ENCODE measurements around the gene SRM. TPM values are rescaled to one million over a fixed set of nuclear protein-coding genes. Genes with fewer than 3 reads are reported as not detected.

Gene SRM
- total and polyA plus RNA-seq, 3 experiments from 2014 or later = 169 to 438 (median 423) TPM

GRCh38 chr1:11062965-11063401 lies 3.2 kb upstream of the SRM start:
- peak in 2 of 5 donors; percentile 15 to 28 for DNase-seq
- peak overlapping the region in 5 of 7 donors; percentile 17 to 59 (median 55) for H3K4me3 Mint-ChIP-seq
- H3K4me1 Mint-ChIP-seq = peaks cover 30 to 40% (median 35%) of the 10 kb centered on the region in 3 donors
- H3K27ac ChIP-seq (ENCODE audit: low read depth, low read length) = no peak overlapping the region
- peaks cover 25% of the 10 kb centered on the region for H3K4me1 ChIP-seq (ENCODE audit: insufficient read depth, low read length)
- H3K9me3 ChIP-seq (ENCODE audit: low read length) = no peaks in the 10 kb centered on the region
- H3K27me3 Mint-ChIP-seq = no peaks in the 10 kb centered on the region
- no peaks in the 10 kb centered on the region for H3K9me3 Mint-ChIP-seq
- H3K27me3 ChIP-seq (ENCODE audit: insufficient read depth, low read length, poor library complexity, severe bottlenecking) = no peaks in the 10 kb centered on the region
- CTCF ChIA-PET = no interaction called here
- peaks cover 3 to 50% (median 13%) of the 10 kb centered on the region in 3 donors for H3K36me3 Mint-ChIP-seq
- H3K4me3 ChIP-seq (ENCODE audit: low read length) = no peak overlapping the region
- POLR2A ChIA-PET = interaction anchor here (0.7 kb wide), 1 partner anchor 927 kb away, joined by 7 read pairs; no protein-coding TSS in a partner anchor
- H3K36me3 ChIP-seq (ENCODE audit: insufficient read depth, low read length) = peaks cover 15% of the 10 kb centered on the region
- H3K27ac Mint-ChIP-seq = peak overlapping the region; percentile 67 to 98 (median 90)

- CTCF ChIA-PET = interaction anchor here (1.1 to 3.2 kb wide), 7 partner anchors 9 to 588 kb away, joined by 3 to 27 read pairs (median 4); partner anchors contain the start of gene TARDBP
- no peaks in the 10 kb centered on the region for H3K27me3 ChIP-seq (ENCODE audit: insufficient read depth, low read length, poor library complexity, severe bottlenecking)
- Mint-ChIP-seq H3K9me3 (no peaks in the 10 kb centered on the region), H3K4me1 (peaks cover 30 to 40% (median 35%) of the 10 kb centered on the region in 3 donors), H3K36me3 (peaks cover 3 to 47% (median 15%) of the 10 kb centered on the region in 3 donors), H3K27ac (peak overlapping the region; percentile 82 to 99 (median 96)), H3K27me3 (no peaks in the 10 kb centered on the region), H3K4me3 (peak overlapping the region; percentile 85 to 97 (median 91))
- no peak overlapping the region for H3K4me3 ChIP-seq (ENCODE audit: low read length)
- H3K36me3 ChIP-seq (ENCODE audit: insufficient read depth, low read length) = peaks cover 11% of the 10 kb centered on the region
- POLR2A ChIA-PET = interaction anchor here (0.7 to 3.4 kb wide), 2 partner anchors 11 to 49 kb away, joined by 3 to 18 read pairs; partner anchors contain the start of gene TARDBP
- H3K27ac ChIP-seq (ENCODE audit: low read depth, low read length) = peak overlapping the region; percentile 79
- H3K4me1 ChIP-seq (ENCODE audit: insufficient read depth, low read length) = peaks cover 25% of the 10 kb centered on the region
- no peaks in the 10 kb centered on the region for H3K9me3 ChIP-seq (ENCODE audit: low read length)
- no peak for DNase-seq
These were observed 2.0 kb upstream of the SRM start for GRCh38 chr1:11061652-11062365.

GRCh38 chr1:11059155-11059967 lies 457 bp downstream of the SRM start:
- no peak for DNase-seq
- H3K4me1 ChIP-seq (ENCODE audit: insufficient read depth, low read length) = peaks cover 25% of the 10 kb centered on the region
- no peaks in the 10 kb centered on the region for H3K36me3 ChIP-seq (ENCODE audit: insufficient read depth, low read length)
- H3K27me3 Mint-ChIP-seq = no peaks in the 10 kb centered on the region
- H3K4me1 Mint-ChIP-seq = peaks cover 30 to 40% (median 35%) of the 10 kb centered on the region in 3 donors
- H3K27me3 ChIP-seq (ENCODE audit: insufficient read depth, low read length, poor library complexity, severe bottlenecking) = no peaks in the 10 kb centered on the region
- POLR2A ChIA-PET = interaction anchor here (0.5 to 3.4 kb wide), 6 partner anchors 22 to 203 kb away, joined by 3 to 18 read pairs (median 4); partner anchors contain the start of genes EXOSC10, MTOR and TARDBP
- peak overlapping the region; percentile 29 to 95 (median 86) for H3K27ac Mint-ChIP-seq
- peak overlapping the region; percentile 85 to 95 (median 91) for H3K4me3 Mint-ChIP-seq
- peaks cover 0 to 39% (median 2%) of the 10 kb centered on the region in 3 donors for H3K36me3 Mint-ChIP-seq
- H3K9me3 Mint-ChIP-seq = no peaks in the 10 kb centered on the region
- peak overlapping the region; percentile 63 for H3K4me3 ChIP-seq (ENCODE audit: low read length)
- CTCF ChIA-PET = interaction anchor here (0.6 to 3.7 kb wide), 6 partner anchors 11 to 47 kb away, joined by 3 to 27 read pairs (median 6); partner anchors contain the start of gene TARDBP
- H3K9me3 ChIP-seq (ENCODE audit: low read length) = no peaks in the 10 kb centered on the region
- peak overlapping the region; percentile 38 for H3K27ac ChIP-seq (ENCODE audit: low read depth, low read length)

- Histone ChIP-seq H3K27me3 (ENCODE audit: insufficient read depth, low read length, poor library complexity, severe bottlenecking) (no peaks in the 10 kb centered on the region), H3K27ac (ENCODE audit: low read depth, low read length) (peak overlapping the region; percentile 38), H3K36me3 (ENCODE audit: insufficient read depth, low read length) (no peaks in the 10 kb centered on the region), H3K4me3 (ENCODE audit: low read length) (peak overlapping the region; percentile 63), H3K4me1 (ENCODE audit: insufficient read depth, low read length) (peaks cover 25% of the 10 kb centered on the region), H3K9me3 (ENCODE audit: low read length) (no peaks in the 10 kb centered on the region)
- H3K27me3 Mint-ChIP-seq = no peaks in the 10 kb centered on the region
- peak overlapping the region in 6 of 8 donors; percentile 32 to 92 (median 86) for H3K27ac Mint-ChIP-seq
- no peaks in the 10 kb centered on the region for H3K9me3 Mint-ChIP-seq
- CTCF ChIA-PET = interaction anchor here (3.7 kb wide), 1 partner anchor 21 kb away, joined by 18 read pairs; no protein-coding TSS in a partner anchor
- DNase-seq = no peak
- H3K36me3 Mint-ChIP-seq = peaks cover 0 to 41% (median 2%) of the 10 kb centered on the region in 3 donors
- H3K4me1 Mint-ChIP-seq = peaks cover 30 to 40% (median 35%) of the 10 kb centered on the region in 3 donors
- POLR2A ChIA-PET = interaction anchor here (0.6 to 1.0 kb wide), 3 partner anchors 18 to 589 kb away, joined by 3 to 5 read pairs (median 5); no protein-coding TSS in a partner anchor
- H3K4me3 Mint-ChIP-seq = peak overlapping the region; percentile 85 to 95 (median 91)
These were observed 1.1 kb downstream of the SRM start for GRCh38 chr1:11058595-11059154.

GRCh38 chr1:11058026-11058425 lies 1.8 kb downstream of the SRM start:
- peaks cover 25 to 36% (median 30%) of the 10 kb centered on the region in 3 donors for H3K4me1 Mint-ChIP-seq
- Histone ChIP-seq H3K36me3 (ENCODE audit: insufficient read depth, low read length) (no peaks in the 10 kb centered on the region), H3K9me3 (ENCODE audit: low read length) (no peaks in the 10 kb centered on the region), H3K27me3 (ENCODE audit: insufficient read depth, low read length, poor library complexity, severe bottlenecking) (no peaks in the 10 kb centered on the region), H3K4me3 (ENCODE audit: low read length) (no peak overlapping the region), H3K4me1 (ENCODE audit: insufficient read depth, low read length) (peaks cover 22% of the 10 kb centered on the region), H3K27ac (ENCODE audit: low read depth, low read length) (no peak overlapping the region)
- DNase-seq = no peak
- H3K36me3 Mint-ChIP-seq = peaks cover 0 to 39% (median 2%) of the 10 kb centered on the region in 3 donors
- no peak overlapping the region for H3K27ac Mint-ChIP-seq
- H3K9me3 Mint-ChIP-seq = no peaks in the 10 kb centered on the region
- H3K4me3 Mint-ChIP-seq = peak overlapping the region; percentile 29 to 95 (median 68)
- H3K27me3 Mint-ChIP-seq = no peaks in the 10 kb centered on the region
- ChIA-PET CTCF (interaction anchor here (3.7 kb wide), 1 partner anchor 20 kb away, joined by 18 read pairs; no protein-coding TSS in a partner anchor), POLR2A (interaction anchor here (0.7 to 1.0 kb wide), 2 partner anchors 46 to 589 kb away, joined by 3 read pairs; no protein-coding TSS in a partner anchor)

- Mint-ChIP-seq H3K36me3 (peaks cover 0 to 36% (median 2%) of the 10 kb centered on the region in 3 donors), H3K4me3 (peak overlapping the region; percentile 27 to 77 (median 59)), H3K27ac (peak overlapping the region in 3 of 8 donors; percentile 42 to 54 (median 54)), H3K27me3 (no peaks in the 10 kb centered on the region), H3K9me3 (no peaks in the 10 kb centered on the region), H3K4me1 (peaks cover 20 to 33% (median 25%) of the 10 kb centered on the region in 3 donors)
- no peak for DNase-seq
- H3K4me3 ChIP-seq (ENCODE audit: low read length) = no peak overlapping the region
- ChIA-PET POLR2A (interaction anchor here (0.6 to 0.7 kb wide), 2 partner anchors 46 to 196 kb away, joined by 3 read pairs; no protein-coding TSS in a partner anchor), CTCF (interaction anchor here (3.7 kb wide), 1 partner anchor 20 kb away, joined by 18 read pairs; no protein-coding TSS in a partner anchor)
- H3K27me3 ChIP-seq (ENCODE audit: insufficient read depth, low read length, poor library complexity, severe bottlenecking) = no peaks in the 10 kb centered on the region
- no peaks in the 10 kb centered on the region for H3K36me3 ChIP-seq (ENCODE audit: insufficient read depth, low read length)
- H3K9me3 ChIP-seq (ENCODE audit: low read length) = no peaks in the 10 kb centered on the region
- H3K27ac ChIP-seq (ENCODE audit: low read depth, low read length) = no peak overlapping the region
- peaks cover 19% of the 10 kb centered on the region for H3K4me1 ChIP-seq (ENCODE audit: insufficient read depth, low read length)
These were observed 2.3 kb downstream of the SRM start for GRCh38 chr1:11057477-11057876.

GRCh38 chr1:11056504-11056903 lies 3.3 kb downstream of the SRM start:
- Mint-ChIP-seq H3K27ac (peak overlapping the region in 1 of 8 donors; percentile 68), H3K27me3 (no peaks in the 10 kb centered on the region), H3K4me1 (peaks cover 12 to 29% (median 16%) of the 10 kb centered on the region in 3 donors), H3K4me3 (no peak overlapping the region), H3K9me3 (no peaks in the 10 kb centered on the region), H3K36me3 (peaks cover 0 to 36% (median 2%) of the 10 kb centered on the region in 3 donors)
- POLR2A ChIA-PET = interaction anchor here (0.6 kb wide), 1 partner anchor 10 kb away, joined by 3 read pairs; no protein-coding TSS in a partner anchor
- H3K36me3 ChIP-seq (ENCODE audit: insufficient read depth, low read length) = no peaks in the 10 kb centered on the region
- H3K9me3 ChIP-seq (ENCODE audit: low read length) = no peaks in the 10 kb centered on the region
- H3K27me3 ChIP-seq (ENCODE audit: insufficient read depth, low read length, poor library complexity, severe bottlenecking) = no peaks in the 10 kb centered on the region
- peaks cover 12% of the 10 kb centered on the region for H3K4me1 ChIP-seq (ENCODE audit: insufficient read depth, low read length)
- DNase-seq = no peak
- no peak overlapping the region for H3K27ac ChIP-seq (ENCODE audit: low read depth, low read length)
- no peak overlapping the region for H3K4me3 ChIP-seq (ENCODE audit: low read length)
- CTCF ChIA-PET = interaction anchor here (3.7 kb wide), 1 partner anchor 19 kb away, joined by 18 read pairs; no protein-coding TSS in a partner anchor

Data from CD8-positive, alpha-beta memory T cell (primary cell).